Right atrium auricular region (tissue), 2 donors: Measurements from ENCODE around the gene DLGAP3. TPM values are rescaled to one million over a fixed set of nuclear protein-coding genes. Genes with fewer than 3 reads are reported as not detected.

Source experiments
- DNase-seq: peaks from one replicate; pipeline ENCODE4 v3.0.0-alpha.2; 2019; ENCODE audit warnings: low spot score
- H3K27ac ChIP-seq, 2 donors: fragments of 200-600 bp; sonication (generic); 1 replicate in 1 of 2; 2 replicates in 1 of 2; pipeline ENCODE4 v1.5.1; 2016 to 2019
- H3K27me3 ChIP-seq, 2 donors: fragments of 200-600 bp; sonication (generic); one replicate each; pipeline versions ENCODE4 v1.5.1 to v1.6.0; 2017 to 2019
- H3K36me3 ChIP-seq: fragments of 200-600 bp; sonication (generic); one replicate; pipeline ENCODE4 v1.5.1; 2016
- H3K4me1 ChIP-seq, 2 donors: fragments of 200-600 bp; sonication (generic); one replicate each; pipeline versions ENCODE4 v1.5.1 to v1.6.0; 2017 to 2019
- H3K4me3 ChIP-seq, 2 donors: fragments of 200-600 bp; sonication (generic); 1 replicate in 1 of 2; 2 replicates in 1 of 2; pipeline ENCODE4 v1.5.1; 2017 to 2019; ENCODE audit warnings: mild to moderate bottlenecking in 1 of 2, moderate library complexity in 1 of 2
- H3K9me3 ChIP-seq, 2 donors: fragments of 200-600 bp; sonication (generic); one replicate each; pipeline ENCODE4 v1.5.1; 2019
- total RNA-seq, 2 donors: library from RNA; depleted of rRNA; stranded (reverse); fragments of >200 nt; gene quantifications; one replicate each; pipeline ENCODE4 v1.1.0, GENCODE V29; 2016
- TF ChIP-seq, protein P1 (sequence below), 2 donors: fragments of 200-600 bp; sonication (generic); IDR thresholded peaks; one replicate each; pipeline ENCODE4 v1.5.1; 2019; ENCODE audit warnings: antibody characterized with exemption in 2 of 2

The DLGAP3 gene
- total RNA-seq, 2 donors from 2014 or later: 0.43 TPM; not detected in 1

DNA sequence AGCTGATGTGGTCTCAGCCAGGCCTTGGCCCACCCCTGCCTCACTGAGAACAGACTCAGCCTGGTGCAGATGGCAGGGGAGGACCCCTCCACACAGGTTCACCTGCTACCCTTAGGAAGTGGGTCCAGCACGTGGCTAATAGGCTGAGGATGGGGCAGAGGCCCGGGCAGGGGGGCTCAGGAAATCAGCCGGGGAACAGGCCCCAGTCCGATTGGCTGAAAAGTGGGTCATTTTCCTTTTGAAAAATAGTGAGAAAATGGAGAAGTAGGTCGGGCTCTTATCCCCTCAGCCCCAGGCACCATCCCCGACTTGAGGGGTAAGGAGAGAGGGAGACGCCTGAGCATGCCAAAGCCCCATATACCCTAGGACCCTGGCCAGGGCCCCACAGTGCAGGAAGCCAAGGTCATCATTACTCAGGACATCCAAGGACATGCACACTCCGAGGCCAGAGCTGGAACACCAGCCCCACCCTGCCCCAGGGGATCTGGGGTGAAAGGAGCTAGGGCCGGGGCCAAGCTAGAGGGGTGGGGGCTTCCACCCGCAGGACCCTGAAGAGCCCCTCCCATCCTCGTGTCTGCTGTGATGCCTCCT, 11.0 kb downstream of the DLGAP3 start:
- Histone ChIP-seq H3K27me3 (no peaks in the 10 kb centered on the region), H3K36me3 (no peaks in the 10 kb centered on the region), H3K9me3 (no peaks in the 10 kb centered on the region), H3K4me1 (peaks cover 0 to 10% of the 10 kb centered on the region in 2 donors), H3K4me3 (no peak overlapping the region), H3K27ac (no peak overlapping the region)
- TF ChIP-seq, protein P1, sequence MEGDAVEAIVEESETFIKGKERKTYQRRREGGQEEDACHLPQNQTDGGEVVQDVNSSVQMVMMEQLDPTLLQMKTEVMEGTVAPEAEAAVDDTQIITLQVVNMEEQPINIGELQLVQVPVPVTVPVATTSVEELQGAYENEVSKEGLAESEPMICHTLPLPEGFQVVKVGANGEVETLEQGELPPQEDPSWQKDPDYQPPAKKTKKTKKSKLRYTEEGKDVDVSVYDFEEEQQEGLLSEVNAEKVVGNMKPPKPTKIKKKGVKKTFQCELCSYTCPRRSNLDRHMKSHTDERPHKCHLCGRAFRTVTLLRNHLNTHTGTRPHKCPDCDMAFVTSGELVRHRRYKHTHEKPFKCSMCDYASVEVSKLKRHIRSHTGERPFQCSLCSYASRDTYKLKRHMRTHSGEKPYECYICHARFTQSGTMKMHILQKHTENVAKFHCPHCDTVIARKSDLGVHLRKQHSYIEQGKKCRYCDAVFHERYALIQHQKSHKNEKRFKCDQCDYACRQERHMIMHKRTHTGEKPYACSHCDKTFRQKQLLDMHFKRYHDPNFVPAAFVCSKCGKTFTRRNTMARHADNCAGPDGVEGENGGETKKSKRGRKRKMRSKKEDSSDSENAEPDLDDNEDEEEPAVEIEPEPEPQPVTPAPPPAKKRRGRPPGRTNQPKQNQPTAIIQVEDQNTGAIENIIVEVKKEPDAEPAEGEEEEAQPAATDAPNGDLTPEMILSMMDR (IDR thresholded peaks at IDR 0.05): no peak
- no peak for DNase-seq

DNA sequence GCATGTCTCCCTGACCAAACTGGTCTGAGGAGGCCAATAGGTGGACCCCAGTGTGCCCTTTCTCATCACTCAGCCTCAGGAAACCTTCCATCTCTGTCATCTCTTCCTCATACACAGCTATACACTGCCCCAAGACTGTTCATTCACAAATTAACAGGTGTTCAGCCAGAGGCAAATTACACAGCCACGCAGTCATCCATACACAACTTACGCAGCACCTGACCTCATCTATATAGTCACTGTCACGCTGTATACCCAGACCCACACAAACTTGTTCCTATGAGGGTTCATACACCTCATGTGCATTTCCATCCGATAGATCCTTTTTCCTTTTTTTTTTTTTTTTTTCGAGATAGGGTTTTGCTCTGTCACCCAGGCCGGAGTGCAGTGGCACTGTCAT, 12.4 kb downstream of the DLGAP3 start:
- Histone ChIP-seq H3K27ac (no peak overlapping the region), H3K4me3 (no peak overlapping the region), H3K36me3 (no peaks in the 10 kb centered on the region), H3K4me1 (peaks cover 0 to 10% of the 10 kb centered on the region in 2 donors), H3K27me3 (no peaks in the 10 kb centered on the region), H3K9me3 (no peaks in the 10 kb centered on the region)
- TF ChIP-seq, protein P1 (IDR thresholded peaks at IDR 0.05): no peak
- DNase-seq: no peak

DNA sequence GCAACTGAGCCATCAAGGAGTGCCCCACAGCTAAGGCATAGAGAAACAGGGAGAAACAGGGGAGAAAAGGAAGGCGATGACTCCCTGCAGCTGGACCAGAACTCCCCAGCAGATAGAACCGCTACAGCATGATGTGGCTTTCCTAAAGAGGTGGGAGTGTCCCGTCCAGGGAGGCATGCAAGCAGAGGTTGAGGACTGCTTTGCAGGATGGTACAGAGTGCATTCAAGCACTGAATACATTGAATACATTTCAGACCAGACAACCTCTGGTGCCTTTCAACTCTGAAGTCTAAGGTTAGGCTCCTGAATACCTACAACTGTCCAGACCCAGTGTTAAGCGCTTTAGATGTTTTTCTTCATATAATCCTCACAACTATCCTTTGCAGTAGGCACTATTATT, 13.3 kb downstream of the DLGAP3 start:
- peaks cover 0 to 10% of the 10 kb centered on the region in 2 donors for H3K4me1 ChIP-seq
- H3K4me3 ChIP-seq: no peak overlapping the region
- H3K36me3 ChIP-seq: no peaks in the 10 kb centered on the region
- H3K9me3 ChIP-seq: no peaks in the 10 kb centered on the region
- DNase-seq: peak; percentile 21
- TF ChIP-seq, protein P1 (IDR thresholded peaks at IDR 0.05): no peak
- H3K27me3 ChIP-seq: no peaks in the 10 kb centered on the region
- no peak overlapping the region for H3K27ac ChIP-seq

DNA sequence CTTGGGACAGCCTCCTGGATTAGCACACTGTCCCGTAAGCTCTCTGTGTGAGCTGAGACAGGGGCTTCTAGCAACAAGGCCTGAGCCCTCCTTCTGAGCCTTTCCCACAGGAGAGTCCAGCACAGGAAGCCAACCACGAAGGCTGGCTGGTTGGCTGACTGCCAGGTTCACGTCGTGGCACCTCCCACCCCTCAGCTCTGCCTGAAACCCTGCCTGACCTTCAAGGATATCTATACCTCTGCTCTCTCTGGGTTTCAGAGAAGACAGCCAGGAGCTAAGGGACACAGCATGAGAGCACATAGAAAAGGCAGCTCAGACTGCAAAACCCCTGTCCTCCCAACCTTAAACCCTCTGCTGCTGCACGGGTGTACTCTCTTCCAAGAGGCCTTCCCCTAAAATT, 13.9 kb downstream of the DLGAP3 start:
- Histone ChIP-seq H3K9me3 (no peaks in the 10 kb centered on the region), H3K27ac (no peak overlapping the region), H3K27me3 (no peaks in the 10 kb centered on the region), H3K4me3 (no peak overlapping the region), H3K36me3 (no peaks in the 10 kb centered on the region), H3K4me1 (peaks cover 0 to 10% of the 10 kb centered on the region in 2 donors)
- no peak for DNase-seq
- TF ChIP-seq, protein P1 (IDR thresholded peaks at IDR 0.05): no peak

DNA sequence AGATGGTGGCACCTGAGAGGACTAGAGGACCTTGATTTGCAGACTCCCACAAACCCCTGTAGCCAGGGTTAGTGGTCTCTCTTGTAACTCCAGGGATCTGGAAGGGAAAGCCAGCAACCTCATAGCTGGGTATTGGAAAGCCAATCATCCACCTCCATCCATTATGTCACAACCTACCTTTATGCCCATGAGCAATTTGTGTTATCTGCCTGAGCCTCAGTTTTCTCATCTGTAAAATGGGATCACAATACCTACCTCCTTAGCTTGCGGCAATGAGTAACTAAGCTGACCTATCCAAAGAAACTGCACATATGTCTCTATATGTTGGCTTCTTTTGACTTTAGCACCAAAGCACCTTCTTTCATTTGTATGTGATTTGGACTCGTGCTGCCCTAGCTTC, 14.5 kb downstream of the DLGAP3 start:
- Histone ChIP-seq H3K4me1 (peaks cover 0 to 10% of the 10 kb centered on the region in 2 donors), H3K27me3 (no peaks in the 10 kb centered on the region), H3K9me3 (no peaks in the 10 kb centered on the region), H3K36me3 (no peaks in the 10 kb centered on the region), H3K4me3 (no peak overlapping the region), H3K27ac (no peak overlapping the region)
- TF ChIP-seq, protein P1 (IDR thresholded peaks at IDR 0.05): no peak
- DNase-seq: no peak

DNA sequence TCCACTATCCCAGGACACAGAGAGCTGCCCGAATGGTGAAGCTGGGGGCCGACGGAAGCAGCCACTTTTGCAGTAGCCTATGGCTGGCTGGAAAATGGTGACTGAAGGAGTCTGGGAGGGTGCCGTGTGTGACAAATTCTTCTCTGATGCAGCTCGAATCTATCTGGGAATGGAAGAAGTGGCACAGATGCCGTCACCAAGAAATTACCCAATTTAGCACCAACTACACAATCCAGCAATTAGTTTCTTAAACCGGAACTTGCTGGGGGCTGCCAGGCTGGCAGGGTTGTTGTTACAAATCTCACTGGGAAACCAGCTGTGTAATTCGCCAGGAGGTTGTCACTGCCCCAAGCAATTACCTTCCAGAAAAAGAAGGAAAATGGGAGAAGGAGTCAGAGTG, 18.0 kb downstream of the DLGAP3 start:
- Histone ChIP-seq H3K4me3 (no peak overlapping the region), H3K4me1 (no peaks in the 10 kb centered on the region), H3K27ac (no peak overlapping the region), H3K36me3 (no peaks in the 10 kb centered on the region), H3K27me3 (no peaks in the 10 kb centered on the region), H3K9me3 (no peaks in the 10 kb centered on the region)
- TF ChIP-seq, protein P1 (IDR thresholded peaks at IDR 0.05): no peak
- DNase-seq: no peak
